ENCODE data around the gene ADCY9. TPM values are rescaled to one million over a fixed set of nuclear protein-coding genes. Genes with fewer than 3 reads are reported as not detected.

ADCY9 gene
- total RNA-seq, 4 donors from 2014 or later, result 19.0 to 32.7 (median 29.6) TPM

DNA sequence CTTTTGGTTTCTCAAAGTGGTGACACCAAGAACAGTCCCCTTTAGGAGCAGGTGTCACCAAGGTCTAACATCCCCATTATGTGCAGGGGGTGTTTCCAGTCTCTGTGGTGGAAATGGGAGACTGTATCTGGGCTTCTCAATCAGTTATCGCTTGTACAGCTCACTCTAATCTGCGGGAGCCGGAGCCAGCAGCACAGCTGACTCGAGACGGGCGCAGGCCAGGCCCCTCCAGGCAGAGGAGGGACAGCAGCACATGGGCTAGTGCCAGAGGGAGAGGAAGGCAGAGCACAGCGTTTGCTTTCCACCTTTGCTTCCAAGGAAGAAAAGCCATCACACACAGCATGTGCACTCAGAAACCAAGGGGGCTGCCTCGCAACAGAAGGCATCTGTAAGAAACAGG lies 144.5 kb downstream of the ADCY9 start:
- no peaks in the 10 kb centered on the region for H3K9me3 ChIP-seq
- peaks cover 0 to 58% (median 0%) of the 10 kb centered on the region in 3 donors for H3K36me3 ChIP-seq
- no peak for DNase-seq (ENCODE audit: low spot score in 2 of 2)
- H3K4me1 ChIP-seq, result no peaks in the 10 kb centered on the region
- no peak overlapping the region for H3K4me3 ChIP-seq
- TF ChIP-seq EP300 (IDR thresholded peaks at IDR 0.05), result no peak
- TF ChIP-seq, protein P1, sequence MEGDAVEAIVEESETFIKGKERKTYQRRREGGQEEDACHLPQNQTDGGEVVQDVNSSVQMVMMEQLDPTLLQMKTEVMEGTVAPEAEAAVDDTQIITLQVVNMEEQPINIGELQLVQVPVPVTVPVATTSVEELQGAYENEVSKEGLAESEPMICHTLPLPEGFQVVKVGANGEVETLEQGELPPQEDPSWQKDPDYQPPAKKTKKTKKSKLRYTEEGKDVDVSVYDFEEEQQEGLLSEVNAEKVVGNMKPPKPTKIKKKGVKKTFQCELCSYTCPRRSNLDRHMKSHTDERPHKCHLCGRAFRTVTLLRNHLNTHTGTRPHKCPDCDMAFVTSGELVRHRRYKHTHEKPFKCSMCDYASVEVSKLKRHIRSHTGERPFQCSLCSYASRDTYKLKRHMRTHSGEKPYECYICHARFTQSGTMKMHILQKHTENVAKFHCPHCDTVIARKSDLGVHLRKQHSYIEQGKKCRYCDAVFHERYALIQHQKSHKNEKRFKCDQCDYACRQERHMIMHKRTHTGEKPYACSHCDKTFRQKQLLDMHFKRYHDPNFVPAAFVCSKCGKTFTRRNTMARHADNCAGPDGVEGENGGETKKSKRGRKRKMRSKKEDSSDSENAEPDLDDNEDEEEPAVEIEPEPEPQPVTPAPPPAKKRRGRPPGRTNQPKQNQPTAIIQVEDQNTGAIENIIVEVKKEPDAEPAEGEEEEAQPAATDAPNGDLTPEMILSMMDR (IDR thresholded peaks at IDR 0.05), result no peak
- no peak for TF ChIP-seq POLR2A (IDR thresholded peaks at IDR 0.05)
- WGBS, 2 donors, result 91 to 94% methylated on average over 8 of the region's 8 CpGs
- no peaks in the 10 kb centered on the region for H3K27me3 ChIP-seq
- H3K27ac ChIP-seq, result no peak overlapping the region

DNA sequence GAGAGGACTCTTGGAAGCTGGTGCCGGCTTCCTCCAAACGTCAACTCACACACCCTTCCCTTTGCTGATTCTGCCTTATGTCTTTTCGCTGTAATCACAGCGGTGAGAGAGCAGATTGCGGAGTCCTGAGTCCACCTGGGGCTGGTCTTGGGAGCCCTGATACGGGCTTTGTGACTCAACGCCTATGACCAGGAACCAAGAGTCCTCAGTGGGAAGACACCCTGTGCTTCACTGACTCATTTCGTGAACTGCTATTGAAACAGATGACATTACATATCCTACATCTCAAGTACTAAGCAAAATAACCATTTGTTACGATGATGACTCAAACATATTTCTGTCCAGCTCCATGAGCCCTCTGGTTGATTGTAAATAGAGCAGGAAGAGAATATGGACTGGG lies 145.0 kb downstream of the ADCY9 start:
- no peaks in the 10 kb centered on the region for H3K9me3 ChIP-seq
- DNase-seq (ENCODE audit: low spot score in 2 of 2), result no peak
- no peaks in the 10 kb centered on the region for H3K4me1 ChIP-seq
- WGBS, 2 donors, result 88 to 93% methylated on average over 9 of the region's 9 CpGs
- TF ChIP-seq POLR2A (IDR thresholded peaks at IDR 0.05) (no peak), EP300 (IDR thresholded peaks at IDR 0.05) (no peak)
- TF ChIP-seq, protein P1 (IDR thresholded peaks at IDR 0.05), result no peak
- no peaks in the 10 kb centered on the region for H3K27me3 ChIP-seq
- no peak overlapping the region for H3K27ac ChIP-seq
- H3K36me3 ChIP-seq, result peaks cover 0 to 58% (median 0%) of the 10 kb centered on the region in 3 donors
- no peak overlapping the region for H3K4me3 ChIP-seq

DNA sequence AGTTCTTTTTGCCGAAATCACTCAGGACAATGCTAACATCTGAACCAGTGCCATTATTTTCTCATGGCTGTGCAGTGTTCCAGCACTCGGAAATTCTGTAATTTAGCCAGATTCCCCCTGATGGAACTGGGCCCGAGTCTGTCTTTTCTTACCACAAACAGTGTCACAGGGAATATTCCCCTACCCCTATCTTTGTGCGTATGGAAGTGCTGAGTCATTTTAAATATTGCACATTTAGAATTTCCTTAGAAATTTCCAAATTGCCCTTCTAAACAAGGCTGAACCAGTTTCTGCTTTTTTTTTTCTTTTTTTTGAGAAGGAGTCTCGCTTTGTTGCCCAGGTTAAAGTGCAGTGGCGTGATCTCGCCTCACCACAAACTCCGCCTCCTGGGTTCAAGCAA lies 147.7 kb downstream of the ADCY9 start:
- 87 to 90% methylated on average over 8 of the region's 8 CpGs for WGBS, 2 donors
- peaks cover 0 to under 1% (median 0%) of the 10 kb centered on the region in 4 donors for H3K4me1 ChIP-seq
- no peak overlapping the region for H3K27ac ChIP-seq
- no peak for DNase-seq (ENCODE audit: low spot score in 2 of 2)
- H3K9me3 ChIP-seq, result no peaks in the 10 kb centered on the region
- H3K4me3 ChIP-seq, result no peak overlapping the region
- no peaks in the 10 kb centered on the region for H3K27me3 ChIP-seq
- TF ChIP-seq, protein P1 (IDR thresholded peaks at IDR 0.05), result no peak
- TF ChIP-seq POLR2A (IDR thresholded peaks at IDR 0.05) (no peak), EP300 (IDR thresholded peaks at IDR 0.05) (no peak)
- peaks cover 0 to 53% (median 0%) of the 10 kb centered on the region in 3 donors for H3K36me3 ChIP-seq

DNA sequence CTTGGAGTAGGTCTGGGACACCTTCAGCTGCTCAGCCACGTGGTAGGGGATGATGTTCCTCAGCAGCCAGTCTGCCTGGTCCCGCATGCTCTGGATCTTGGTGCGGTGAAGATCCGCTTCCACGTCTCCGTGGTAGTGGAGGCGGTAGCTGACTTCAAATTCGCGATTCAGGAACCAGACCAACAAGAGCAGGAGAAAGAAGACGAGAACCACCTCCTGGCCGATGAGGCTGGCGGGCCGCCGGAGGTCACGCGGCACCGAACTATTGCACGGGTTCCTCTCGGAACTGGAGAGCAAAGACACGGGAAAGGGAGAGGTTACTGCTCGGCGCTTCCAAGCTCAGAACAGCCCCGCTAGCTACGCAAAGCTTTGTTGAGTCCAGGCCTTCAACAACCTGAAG lies 149.6 kb downstream of the ADCY9 start:
- Histone ChIP-seq H3K4me1 (peaks cover 0 to 19% (median 9%) of the 10 kb centered on the region in 4 donors), H3K9me3 (no peaks in the 10 kb centered on the region), H3K27me3 (no peaks in the 10 kb centered on the region), H3K36me3 (peaks cover 0 to 37% (median 0%) of the 10 kb centered on the region in 3 donors), H3K27ac (no peak overlapping the region), H3K4me3 (no peak overlapping the region)
- WGBS, 2 donors, result 97 to 98% methylated on average over 24 of the region's 24 CpGs
- DNase-seq (ENCODE audit: low spot score in 2 of 2), result no peak
- TF ChIP-seq, protein P1 (IDR thresholded peaks at IDR 0.05), result no peak
- TF ChIP-seq POLR2A (IDR thresholded peaks at IDR 0.05) (no peak), EP300 (IDR thresholded peaks at IDR 0.05) (no peak)

DNA sequence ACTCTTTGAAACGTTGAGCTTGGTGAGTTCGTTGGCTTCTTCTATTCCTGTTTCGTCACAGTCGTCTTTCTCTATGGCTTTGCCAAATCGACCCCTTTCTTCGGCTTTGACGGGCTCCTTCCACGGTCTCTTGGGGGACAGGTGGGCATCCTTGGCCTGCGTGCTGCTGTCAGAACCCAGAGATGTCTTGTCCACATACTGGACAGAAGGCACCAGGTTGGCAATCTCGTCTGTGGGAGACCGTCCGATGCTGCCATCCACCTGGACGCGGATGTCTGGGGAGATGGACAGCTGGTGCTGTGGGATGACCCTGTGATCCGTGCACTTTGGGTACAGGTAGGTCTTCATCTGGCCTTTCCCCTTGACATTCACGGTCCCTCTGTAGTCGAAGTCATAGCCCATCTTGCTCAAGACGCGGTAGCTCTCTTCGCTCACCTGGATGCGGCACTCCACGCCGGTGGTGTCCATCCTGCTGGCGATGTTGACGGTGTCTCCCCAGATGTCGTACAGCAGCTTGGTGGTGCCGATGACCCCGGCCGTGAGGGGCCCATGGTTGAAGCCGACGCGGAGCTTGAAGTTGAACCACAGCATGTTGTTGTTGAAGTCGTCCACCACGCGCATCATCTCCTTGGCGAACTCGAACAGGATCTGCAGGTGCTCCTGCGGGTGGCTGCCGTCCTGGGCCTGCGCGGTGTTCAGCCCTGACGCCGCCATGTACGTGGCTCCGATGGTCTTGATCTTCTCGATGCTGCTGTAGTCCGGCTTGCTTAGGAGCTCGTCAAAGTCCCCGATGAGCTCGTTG lies 150.3 kb downstream of the ADCY9 start:
- Histone ChIP-seq H3K36me3 (peaks cover 0 to 30% (median 0%) of the 10 kb centered on the region in 3 donors), H3K9me3 (no peaks in the 10 kb centered on the region), H3K27me3 (no peaks in the 10 kb centered on the region), H3K4me3 (no peak overlapping the region), H3K27ac (no peak overlapping the region), H3K4me1 (peaks cover 0 to 26% (median 16%) of the 10 kb centered on the region in 4 donors)
- no peak for DNase-seq (ENCODE audit: low spot score in 2 of 2)
- TF ChIP-seq EP300 (IDR thresholded peaks at IDR 0.05), result no peak
- WGBS, 2 donors, result 97% methylated on average over 49 to 50 of the region's 50 CpGs

Data from tibial nerve (tissue), 4 donors.